GM12872 (cell line): Measurements from ENCODE around the gene OR1K1.

Source experiments
- CTCF ChIP-seq: IDR thresholded peaks from 3 replicates; pipeline ENCODE4 v1.5.1; 2011; ENCODE audit warnings: low read depth, mild to moderate bottlenecking, low read length, moderate library complexity; ENCODE audit not compliant: insufficient read depth

The OR1K1 gene

GRCh38 chr9:122781671-122782070, 18.3 kb upstream of the OR1K1 start:
- no peak for TF ChIP-seq CTCF

GRCh38 chr9:122785269-122785668, 14.7 kb upstream of the OR1K1 start:
- TF ChIP-seq CTCF: no peak

- TF ChIP-seq CTCF: no peak
Observed at GRCh38 chr9:122786338-122786737, 13.6 kb upstream of the OR1K1 start.

GRCh38 chr9:122788831-122789230, 11.1 kb upstream of the OR1K1 start, which contains the start of gene OR5C1:
TSS of gene OR5C1 (plus strand) at chr9:122788933. CDS start at chr9:122788933, 0 bp downstream.
- TF ChIP-seq CTCF: no peak

- no peak for TF ChIP-seq CTCF
Observed at GRCh38 chr9:122789256-122790046, 10.5 kb upstream of the OR1K1 start.

GRCh38 chr9:122791872-122792669, 7.9 kb upstream of the OR1K1 start:
- TF ChIP-seq CTCF: no peak

GRCh38 chr9:122797316-122798063, 2.4 kb upstream of the OR1K1 start:
- TF ChIP-seq CTCF: no peak
